ENCODE results near the gene IFITM10. TPM values are rescaled to one million over a fixed set of nuclear protein-coding genes. Genes with fewer than 3 reads are reported as not detected.

IFITM10 gene
- total and polyA plus RNA-seq, 9 of the 15 experiments (the other 6 are each of a cell fraction or from before 2014, with no cell fraction given), result 0.08 to 0.13 (median 0.09) TPM; not detected in 6

DNA sequence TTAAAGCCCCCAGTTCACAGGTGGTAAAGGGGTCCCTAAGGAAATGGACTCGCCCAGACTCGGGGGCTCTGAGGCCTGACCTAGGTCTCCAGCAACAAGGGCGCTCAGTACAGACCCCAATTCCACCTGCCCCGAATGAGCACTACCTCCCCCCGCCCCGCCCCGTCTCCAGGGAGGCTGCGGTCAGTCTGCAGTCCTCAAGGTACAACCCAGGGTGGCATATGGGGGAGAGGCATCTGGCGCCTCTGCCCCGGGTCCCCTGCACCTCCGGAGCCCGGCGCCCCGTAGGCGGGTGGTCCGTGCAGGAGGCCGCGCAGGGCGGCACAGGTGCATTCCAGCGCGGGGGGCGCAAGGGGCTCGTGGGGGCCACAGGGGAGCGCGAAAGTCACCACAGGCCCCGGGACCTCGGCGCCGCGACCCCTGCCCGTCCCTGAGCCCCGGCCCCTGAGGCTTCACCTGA is 13.0 kb upstream of the IFITM10 start (continued):
- TF ChIP-seq ELK3 (CRISPR knock-in tag; IDR thresholded peaks at IDR 0.05) (no peak), DPF2 (IDR thresholded peaks at IDR 0.05) (no peak), CLOCK (CRISPR knock-in tag; IDR thresholded peaks at IDR 0.05; ENCODE audit: borderline replicate concordance) (no peak), ZNF584 (CRISPR knock-in tag; IDR thresholded peaks at IDR 0.05; ENCODE audit: low read depth) (no peak), ZNF134 (CRISPR knock-in tag; conservative IDR thresholded peaks at IDR 0.05) (no peak), KDM5B (IDR thresholded peaks at IDR 0.05; ENCODE audit: insufficient replicate concordance, low read depth, low read length) (peak; percentile 4), RAD51 (IDR thresholded peaks at IDR 0.05; ENCODE audit: borderline replicate concordance, low read depth) (no peak), ELF4 (CRISPR knock-in tag; IDR thresholded peaks at IDR 0.05) (no peak), ATF1 (CRISPR knock-in tag; IDR thresholded peaks at IDR 0.05) (no peak), ATF1 (tag; IDR thresholded peaks at IDR 0.05) (peak; percentile 79; the same call in 1 of the 2 replicates), ZNF589 (CRISPR knock-in tag; IDR thresholded peaks at IDR 0.05; ENCODE audit: low read depth) (no peak), HNRNPK (IDR thresholded peaks at IDR 0.05; ENCODE audit: low read depth, low read length, poor library complexity, severe bottlenecking) (no peak), LCOR (CRISPR knock-in tag; IDR thresholded peaks at IDR 0.05) (no peak), ZNF197 (CRISPR knock-in tag; IDR thresholded peaks at IDR 0.05; ENCODE audit: low read depth) (no peak), FOXM1 (IDR thresholded peaks at IDR 0.05; ENCODE audit: low read depth) (no peak), FOXM1 (CRISPR knock-in tag; IDR thresholded peaks at IDR 0.05; ENCODE audit: low read depth) (0 out of 2 replicates have a peak, but pooled peaks have one; percentile 54), HDAC8 (tag; IDR thresholded peaks at IDR 0.05) (no peak), KDM2B (CRISPR knock-in tag; IDR thresholded peaks at IDR 0.05) (no peak), HNRNPH1 (optimal IDR thresholded peaks at IDR 0.05; ENCODE audit: low read depth, low read length) (no peak), ZBTB7A (IDR thresholded peaks at IDR 0.05; ENCODE audit: borderline replicate concordance, control insufficient read depth, low read depth, low read length) (no peak), CBX3 (IDR thresholded peaks at IDR 0.05; ENCODE audit: borderline replicate concordance in 1 of 2, low read length in 2 of 2) (no peak), TRIM28 (IDR thresholded peaks at IDR 0.05) (no peak), ZNF146 (CRISPR knock-in tag; IDR thresholded peaks at IDR 0.05; ENCODE audit: unreplicated experiment) (no peak), KLF13 (tag; IDR thresholded peaks at IDR 0.05; ENCODE audit: borderline replicate concordance, low read depth) (0 out of 2 replicates have a peak, but pooled peaks have one; percentile 12), ARID2 (IDR thresholded peaks at IDR 0.05) (no peak), CSDE1 (IDR thresholded peaks at IDR 0.05) (no peak)
- TF ChIP-seq, protein P1, sequence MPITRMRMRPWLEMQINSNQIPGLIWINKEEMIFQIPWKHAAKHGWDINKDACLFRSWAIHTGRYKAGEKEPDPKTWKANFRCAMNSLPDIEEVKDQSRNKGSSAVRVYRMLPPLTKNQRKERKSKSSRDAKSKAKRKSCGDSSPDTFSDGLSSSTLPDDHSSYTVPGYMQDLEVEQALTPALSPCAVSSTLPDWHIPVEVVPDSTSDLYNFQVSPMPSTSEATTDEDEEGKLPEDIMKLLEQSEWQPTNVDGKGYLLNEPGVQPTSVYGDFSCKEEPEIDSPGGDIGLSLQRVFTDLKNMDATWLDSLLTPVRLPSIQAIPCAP (CRISPR knock-in tag; IDR thresholded peaks at IDR 0.05; ENCODE audit: borderline replicate concordance), result no peak

Measured in K562 (cell line).